CD4-positive, CD25-positive, alpha-beta regulatory T cell (primary cell): ENCODE measurements around the gene ITGB2. TPM values are rescaled to one million over a fixed set of nuclear protein-coding genes. Genes with fewer than 3 reads are reported as not detected.
"Not testable (repeated sequence)": the region's sequence is repeated elsewhere in the genome, so short reads cannot be mapped to it uniquely, and the experiment has no call there.

ENCODE experiments used
- ATAC-seq, 2 donors: fragments of 150-1000 bp; cut with Tn5 transposase; one replicate each; pipeline ENCODE4 v1.10.0; 2021; ENCODE audit warnings: low read depth in 2 of 2, moderate number of reproducible peaks in 2 of 2, moderate library complexity in 1 of 2
- DNase-seq, 3 donors: peaks; one replicate each; pipeline versions ENCODE4 v3.0.0 to v3.0.0-alpha.2; 2012 to 2022; ENCODE audit warnings: mixed read lengths in 1 of 3
- H3K27ac ChIP-seq: one replicate; pipeline ENCODE4 v1.7.0; 2013; ENCODE audit warnings: mild to moderate bottlenecking, low read length; ENCODE audit not compliant: insufficient read depth, poor library complexity, severe bottlenecking
- H3K27me3 ChIP-seq: one replicate; pipeline ENCODE4 v1.7.0; 2013; ENCODE audit warnings: low read length; ENCODE audit not compliant: control insufficient read depth, insufficient read depth
- H3K36me3 ChIP-seq: one replicate; pipeline ENCODE4 v1.7.0; 2013; ENCODE audit warnings: mild to moderate bottlenecking, low read length, moderate library complexity; ENCODE audit not compliant: control insufficient read depth, insufficient read depth
- H3K4me1 ChIP-seq: 2 replicates; pipeline ENCODE4 v1.7.0; 2013; ENCODE audit warnings: mild to moderate bottlenecking, low read length; ENCODE audit not compliant: insufficient read depth, control insufficient read depth, poor library complexity, severe bottlenecking
- H3K4me3 ChIP-seq: one replicate; pipeline ENCODE4 v1.7.0; 2013; ENCODE audit warnings: low read depth, mild to moderate bottlenecking, low read length, moderate library complexity
- H3K9me3 ChIP-seq, 2 experiments: 1 replicate in 1 of 2; 2 replicates in 1 of 2; pipeline ENCODE4 v1.7.0; 2013; ENCODE audit warnings: low read length in 2 of 2, mild to moderate bottlenecking in 1 of 2, moderate library complexity in 1 of 2; ENCODE audit not compliant: control insufficient read depth in 2 of 2
- H3K27ac Mint-ChIP-seq, 3 donors: one replicate each; pipeline ENCODE4 v1.8.0; 2020 to 2022; ENCODE audit warnings: mild to moderate bottlenecking in 3 of 3, mixed read lengths in 3 of 3, moderate library complexity in 2 of 3
- H3K27me3 Mint-ChIP-seq: one replicate; pipeline ENCODE4 v1.8.0; 2022; ENCODE audit warnings: mild to moderate bottlenecking, mixed read lengths
- H3K36me3 Mint-ChIP-seq: one replicate; pipeline ENCODE4 v1.8.0; 2020; ENCODE audit warnings: mixed read lengths
- H3K4me1 Mint-ChIP-seq, 4 donors: one replicate each; pipeline ENCODE4 v1.8.0; 2020 to 2022; ENCODE audit warnings: mixed read lengths in 4 of 4, mild to moderate bottlenecking in 1 of 4
- H3K4me3 Mint-ChIP-seq, 4 donors: one replicate each; pipeline ENCODE4 v1.8.0; 2020 to 2022; ENCODE audit warnings: mild to moderate bottlenecking in 4 of 4, mixed read lengths in 4 of 4, moderate library complexity in 3 of 4
- H3K9me3 Mint-ChIP-seq, 7 donors: one replicate each; pipeline ENCODE4 v1.8.0; 2020 to 2022; ENCODE audit warnings: mixed read lengths in 7 of 7, mild to moderate bottlenecking in 3 of 7, moderate library complexity in 2 of 7
- polyA plus RNA-seq, 4 donors: library from polyadenylated mRNA; unstranded; fragments of 300-500 nt; fragmentation: Illumina TruSeq; gene quantifications; one replicate each; pipeline ENCODE4 v1.2.3, GENCODE V29; 2021
- total RNA-seq: library from RNA; stranded (reverse); gene quantifications from one replicate; pipeline ENCODE4 v1.2.3, GENCODE V29; 2022

ITGB2 gene
- total and polyA plus RNA-seq, 5 donors from 2014 or later: 411 to 519 (median 425) TPM

DNA sequence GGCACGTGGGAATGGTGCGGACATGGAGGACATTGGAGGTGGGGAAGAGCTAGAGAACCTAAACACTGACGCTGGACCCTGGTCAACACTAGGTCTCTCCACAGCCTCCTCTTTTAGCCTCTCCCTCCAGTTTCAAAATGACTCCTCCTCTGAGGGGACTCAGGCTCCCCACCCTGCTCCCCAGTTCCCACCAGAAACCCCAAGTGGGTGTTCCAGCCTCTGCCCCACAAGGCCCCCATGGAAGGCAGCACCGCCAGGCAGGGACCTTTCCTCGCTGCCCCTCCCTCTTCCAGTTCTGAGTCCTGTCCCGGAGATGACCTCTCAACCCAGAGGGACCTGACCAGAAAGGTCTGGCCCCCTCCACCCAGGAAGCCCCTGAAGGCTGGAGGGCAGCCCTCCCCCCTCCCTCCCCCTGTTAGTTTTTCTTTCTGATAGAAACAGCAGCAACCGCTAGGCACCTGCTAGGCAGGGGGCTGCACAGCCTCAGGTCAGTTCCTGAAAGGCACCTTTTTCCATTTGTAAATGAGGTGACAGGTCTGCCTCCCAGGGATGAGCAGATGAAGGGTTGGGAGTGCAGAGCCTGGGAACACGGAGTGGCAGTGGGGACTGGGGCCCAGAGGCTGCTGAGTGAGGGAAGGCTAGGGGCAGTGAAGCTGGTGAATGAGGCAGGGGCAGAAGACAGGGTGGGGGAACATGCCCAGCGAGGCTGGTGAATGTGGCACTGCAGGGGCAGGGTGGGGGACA is 9.3 kb upstream of the ITGB2 start:
- peaks cover 2 to 61% (median 40%) of the 10 kb centered on the region in 4 donors for H3K4me1 Mint-ChIP-seq
- no peak for DNase-seq
- ATAC-seq: no peak
- H3K27me3 Mint-ChIP-seq: no peaks in the 10 kb centered on the region
- Histone ChIP-seq H3K4me1 (peaks cover 79% of the 10 kb centered on the region), H3K27ac (peak overlapping the region; percentile 82), H3K36me3 (no peaks in the 10 kb centered on the region), H3K9me3 (no peaks in the 10 kb centered on the region), H3K27me3 (no peaks in the 10 kb centered on the region), H3K4me3 (peak overlapping the region; percentile 26)
- H3K27ac Mint-ChIP-seq: peak overlapping the region; percentile 91 to 97 (median 96)
- peak overlapping the region; percentile 90 to 100 (median 94) for H3K4me3 Mint-ChIP-seq
- H3K36me3 Mint-ChIP-seq: no peaks in the 10 kb centered on the region
- H3K9me3 Mint-ChIP-seq: peaks cover 0 to 3% (median 0%) of the 10 kb centered on the region in 7 donors

DNA sequence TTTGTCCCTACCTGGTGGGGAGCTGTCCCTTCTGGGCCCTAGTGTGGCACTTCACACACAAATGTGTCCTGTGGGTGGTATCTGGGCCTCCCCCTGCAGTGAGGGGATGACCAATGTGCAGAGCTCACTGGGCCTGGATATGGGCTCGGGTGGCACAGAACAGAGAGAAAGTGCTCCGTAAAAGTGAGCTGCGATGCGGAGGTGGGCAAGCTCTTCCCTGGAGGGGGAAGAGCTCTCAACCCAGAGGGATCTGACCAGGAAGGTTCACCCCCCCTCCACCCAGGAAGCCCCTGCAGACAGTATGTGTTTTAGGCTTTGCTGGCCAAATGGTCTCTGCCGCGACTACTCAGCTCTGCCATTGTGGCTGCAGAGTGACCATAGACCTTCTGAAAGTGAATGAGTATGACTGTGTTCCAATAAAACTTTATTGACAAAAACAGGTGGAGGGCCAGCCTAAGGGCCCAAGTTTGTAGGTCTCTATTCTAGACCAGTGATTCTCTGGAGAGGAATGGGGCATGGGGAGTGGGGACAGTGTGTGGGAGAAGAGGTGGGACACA is 8.6 kb upstream of the ITGB2 start:
- no peaks in the 10 kb centered on the region for H3K9me3 ChIP-seq
- H3K27me3 Mint-ChIP-seq: no peaks in the 10 kb centered on the region
- no peak for DNase-seq
- ATAC-seq: no peak
- peak overlapping the region; percentile 82 for H3K27ac ChIP-seq
- H3K27me3 ChIP-seq: no peaks in the 10 kb centered on the region
- peaks cover 0 to 3% (median 0%) of the 10 kb centered on the region in 7 donors for H3K9me3 Mint-ChIP-seq
- H3K4me1 ChIP-seq: peaks cover 85% of the 10 kb centered on the region
- no peaks in the 10 kb centered on the region for H3K36me3 ChIP-seq
- H3K4me3 Mint-ChIP-seq: peak overlapping the region; percentile 75 to 100 (median 81)
- H3K4me3 ChIP-seq: no peak overlapping the region
- peak overlapping the region; percentile 85 to 97 (median 96) for H3K27ac Mint-ChIP-seq
- peaks cover 9 to 67% (median 46%) of the 10 kb centered on the region in 4 donors for H3K4me1 Mint-ChIP-seq
- H3K36me3 Mint-ChIP-seq: no peaks in the 10 kb centered on the region

GRCh38 chr21:44928500-44929241 is 8.0 kb upstream of the ITGB2 start:
- peaks cover 88% of the 10 kb centered on the region for H3K4me1 ChIP-seq
- Mint-ChIP-seq H3K4me3 (peak overlapping the region; percentile 91 to 100 (median 94)), H3K4me1 (peaks cover 15 to 74% (median 52%) of the 10 kb centered on the region in 4 donors), H3K27ac (peak overlapping the region; percentile 93 to 97 (median 96))
- H3K9me3 Mint-ChIP-seq, H3K36me3 ChIP-seq, ATAC-seq, H3K36me3 Mint-ChIP-seq, H3K27me3 Mint-ChIP-seq, H3K9me3 ChIP-seq, DNase-seq, H3K27me3 ChIP-seq: not testable (repeated sequence)
- H3K4me3 ChIP-seq: peak overlapping the region; percentile 82
- peak overlapping the region; percentile 82 for H3K27ac ChIP-seq

DNA sequence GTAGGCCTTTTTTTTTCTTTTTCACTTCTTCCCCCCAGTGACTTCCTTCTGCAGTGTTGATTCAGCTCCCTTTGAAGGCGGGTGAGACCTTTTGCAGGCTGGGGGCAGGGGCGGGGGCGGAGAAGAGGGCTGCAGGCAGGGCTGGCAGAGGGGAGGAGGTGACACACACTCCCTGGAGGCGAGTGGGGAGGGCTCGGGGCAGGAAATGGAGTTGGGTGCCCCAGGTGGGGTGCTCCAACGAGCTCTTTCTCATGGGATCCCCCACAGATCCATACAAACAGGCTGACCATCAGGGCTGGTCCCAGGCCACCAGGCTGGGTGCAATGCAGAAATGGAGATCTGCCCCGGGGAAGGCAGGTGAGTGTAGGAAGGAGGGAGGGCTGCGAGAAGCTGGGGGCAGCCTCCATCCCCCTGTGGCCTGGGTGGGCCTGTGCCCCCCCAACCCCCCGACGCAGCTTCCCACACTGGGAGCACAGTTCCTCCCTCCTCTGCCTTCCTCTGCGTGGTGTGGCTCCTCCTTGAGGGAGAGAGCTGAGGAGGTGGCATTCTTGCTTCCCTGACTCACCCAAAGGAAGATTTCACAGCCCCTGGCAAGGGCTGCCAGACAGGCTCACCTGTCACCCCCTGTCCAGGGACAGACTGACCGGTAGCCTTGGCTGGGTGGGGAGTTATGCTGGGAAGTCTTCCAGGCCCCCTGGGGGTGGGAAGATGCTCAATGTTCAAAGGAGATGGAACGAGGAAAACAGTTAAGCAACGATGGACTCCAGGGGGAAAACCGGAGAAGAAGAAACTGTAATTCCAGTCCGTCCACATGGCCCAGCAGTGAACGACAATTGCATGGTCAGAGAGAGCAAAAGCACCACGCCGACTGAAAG is 7.1 kb upstream of the ITGB2 start:
- no peaks in the 10 kb centered on the region for H3K36me3 Mint-ChIP-seq
- Histone ChIP-seq H3K27me3 (no peaks in the 10 kb centered on the region), H3K27ac (peak overlapping the region; percentile 82), H3K36me3 (no peaks in the 10 kb centered on the region), H3K4me1 (peaks cover 88% of the 10 kb centered on the region), H3K9me3 (no peaks in the 10 kb centered on the region), H3K4me3 (peak overlapping the region; percentile 82)
- peaks cover 22 to 82% (median 57%) of the 10 kb centered on the region in 4 donors for H3K4me1 Mint-ChIP-seq
- peak overlapping the region; percentile 96 to 97 (median 97) for H3K27ac Mint-ChIP-seq
- no peaks in the 10 kb centered on the region for H3K27me3 Mint-ChIP-seq
- H3K4me3 Mint-ChIP-seq: peak overlapping the region; percentile 91 to 100 (median 94)
- DNase-seq: peak; percentile 71 to 95 (median 78)
- H3K9me3 Mint-ChIP-seq: peaks cover 0 to 4% (median 0%) of the 10 kb centered on the region in 7 donors
- peak; percentile 82 to 84 for ATAC-seq

- Mint-ChIP-seq H3K27me3 (no peaks in the 10 kb centered on the region), H3K9me3 (peaks cover 0 to 4% (median 0%) of the 10 kb centered on the region in 7 donors), H3K36me3 (no peaks in the 10 kb centered on the region), H3K4me1 (peaks cover 23 to 88% (median 59%) of the 10 kb centered on the region in 4 donors), H3K27ac (peak overlapping the region; percentile 96 to 99 (median 97)), H3K4me3 (peak overlapping the region; percentile 91 to 100 (median 94))
- Histone ChIP-seq H3K9me3 (no peaks in the 10 kb centered on the region), H3K4me3 (peak overlapping the region; percentile 54), H3K36me3 (no peaks in the 10 kb centered on the region), H3K27ac (peak overlapping the region; percentile 82), H3K4me1 (peaks cover 91% of the 10 kb centered on the region), H3K27me3 (no peaks in the 10 kb centered on the region)
- no peak for ATAC-seq
- DNase-seq: no peak
Measured at GRCh38 chr21:44927259-44927586, 6.5 kb upstream of the ITGB2 start.

DNA sequence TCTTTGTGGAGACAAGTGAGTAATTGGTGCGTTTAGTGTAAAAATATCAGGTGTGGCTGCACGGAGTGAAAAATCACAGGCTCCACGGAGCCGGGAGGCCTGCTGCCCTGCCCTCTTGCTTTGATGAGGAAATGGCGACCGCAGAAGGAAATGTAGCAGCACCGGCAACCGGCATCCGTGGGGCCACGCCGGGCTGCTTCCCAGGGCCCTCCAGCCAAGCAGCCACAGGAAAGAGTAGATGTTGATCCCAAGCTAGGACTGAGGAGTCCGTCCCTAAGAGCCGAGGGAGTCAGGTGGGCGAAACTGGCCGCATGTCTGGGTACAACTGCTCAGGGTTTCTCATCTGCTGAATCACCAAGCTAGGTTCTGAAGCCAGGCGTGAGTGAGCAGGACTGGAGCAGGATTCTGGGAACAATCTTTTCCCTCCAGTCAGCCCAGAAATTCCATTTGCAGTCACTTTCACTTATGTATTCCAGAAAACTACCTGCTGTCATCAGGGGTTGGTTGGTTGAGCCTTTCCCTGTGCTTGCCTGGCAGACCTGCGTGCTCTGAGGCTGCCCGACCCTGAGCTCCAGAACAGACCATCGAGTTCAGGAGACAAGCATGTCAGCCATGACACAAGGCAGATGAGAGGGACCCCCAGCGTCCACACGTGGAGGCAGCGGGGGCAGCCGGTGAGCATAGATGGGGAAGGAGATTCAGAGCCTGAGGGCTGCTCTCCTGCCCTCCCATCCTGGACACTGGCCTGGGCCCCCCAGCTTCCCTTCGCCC is 5.8 kb upstream of the ITGB2 start:
- Histone ChIP-seq H3K36me3 (no peaks in the 10 kb centered on the region), H3K27ac (peak overlapping the region; percentile 82), H3K9me3 (no peaks in the 10 kb centered on the region), H3K27me3 (no peaks in the 10 kb centered on the region), H3K4me1 (peaks cover 91% of the 10 kb centered on the region), H3K4me3 (peak overlapping the region; percentile 75)
- peak; percentile 54 to 76 (median 62) for DNase-seq
- Mint-ChIP-seq H3K27ac (peak overlapping the region; percentile 96 to 99 (median 97)), H3K27me3 (no peaks in the 10 kb centered on the region), H3K4me1 (peaks cover 29 to 95% (median 65%) of the 10 kb centered on the region in 4 donors), H3K4me3 (peak overlapping the region; percentile 91 to 100 (median 94)), H3K36me3 (no peaks in the 10 kb centered on the region), H3K9me3 (peaks cover 0 to 4% (median 0%) of the 10 kb centered on the region in 7 donors)
- ATAC-seq: peak; percentile 20 to 24
